Measurements from ENCODE around the gene ESRP2.
A peak's percentile ranks its signal among the peaks of the same experiment; 100 is the strongest.

The ESRP2 gene

GRCh38 chr16:68237243-68238028 lies 1.5 kb upstream of the ESRP2 start:
- peak; percentile 97 for DNase-seq (ENCODE audit: low spot score)

- no peak for DNase-seq (ENCODE audit: low spot score)
Observed at GRCh38 chr16:68236826-68237242, 907 bp upstream of the ESRP2 start.

GRCh38 chr16:68236137-68236825 lies 354 bp upstream of the ESRP2 start:
- DNase-seq (ENCODE audit: low spot score), result no peak

GRCh38 chr16:68235108-68235886 lies 630 bp downstream of the ESRP2 start:
- DNase-seq (ENCODE audit: low spot score), result no peak

- no peak for DNase-seq (ENCODE audit: low spot score)
Observed at GRCh38 chr16:68234188-68235107, 1.5 kb downstream of the ESRP2 start.

- no peak for DNase-seq (ENCODE audit: low spot score)
Observed at GRCh38 chr16:68233835-68234187, 2.1 kb downstream of the ESRP2 start.

- DNase-seq (ENCODE audit: low spot score), result no peak
Observed at GRCh38 chr16:68233085-68233834, 2.7 kb downstream of the ESRP2 start.

GRCh38 chr16:68232335-68232734 lies 3.6 kb downstream of the ESRP2 start:
- no peak for DNase-seq (ENCODE audit: low spot score)

- no peak for DNase-seq (ENCODE audit: low spot score)
Observed at GRCh38 chr16:68231384-68232136, 4.4 kb downstream of the ESRP2 start.

- DNase-seq (ENCODE audit: low spot score), result no peak
Observed at GRCh38 chr16:68230956-68231355, 5.0 kb downstream of the ESRP2 start.

GRCh38 chr16:68230176-68230571 lies 5.8 kb downstream of the ESRP2 start:
- DNase-seq (ENCODE audit: low spot score), result no peak

- DNase-seq (ENCODE audit: low spot score), result peak; percentile 81
Observed at GRCh38 chr16:68229431-68230175, 6.3 kb downstream of the ESRP2 start.

GRCh38 chr16:68228652-68229051 lies 7.3 kb downstream of the ESRP2 start:
- DNase-seq (ENCODE audit: low spot score), result no peak

GRCh38 chr16:68227850-68228553 lies 7.9 kb downstream of the ESRP2 start:
- peak; percentile 59 for DNase-seq (ENCODE audit: low spot score)

- no peak for DNase-seq (ENCODE audit: low spot score)
Observed at GRCh38 chr16:68227183-68227793, 8.6 kb downstream of the ESRP2 start.

- DNase-seq (ENCODE audit: low spot score), result no peak
Observed at GRCh38 chr16:68226116-68226515, 9.8 kb downstream of the ESRP2 start.

- DNase-seq (ENCODE audit: low spot score), result no peak
Observed at GRCh38 chr16:68223072-68223471, 12.9 kb downstream of the ESRP2 start.

- peak; percentile 46 for DNase-seq (ENCODE audit: low spot score)
Observed at GRCh38 chr16:68219725-68220351, 16.1 kb downstream of the ESRP2 start.

All from cerebellar cortex (tissue), 1 donor.